UCSD-AML1 (cell line): ENCODE results near the gene ZNF407.

Source experiments
- DNase-seq: peaks from one replicate; lab custom pipeline; 2025; ENCODE audit not compliant: unreplicated experiment; lab: John Stamatoyannopoulos, UW

The ZNF407 gene

GRCh38 chr18:74916773-74917393 lies 319.2 kb downstream of the ZNF407 start:
- no peak for DNase-seq

GRCh38 chr18:74918276-74918790 lies 320.7 kb downstream of the ZNF407 start:
- no peak for DNase-seq

GRCh38 chr18:74921057-74921820 lies 323.6 kb downstream of the ZNF407 start:
- no peak for DNase-seq

- DNase-seq, result no peak
Measured at GRCh38 chr18:74926051-74926450, 328.4 kb downstream of the ZNF407 start.

- no peak for DNase-seq
Measured at GRCh38 chr18:74928194-74928968, 330.7 kb downstream of the ZNF407 start.

- no peak for DNase-seq
Measured at GRCh38 chr18:74929110-74929509, 331.4 kb downstream of the ZNF407 start.

- no peak for DNase-seq
Measured at GRCh38 chr18:74930616-74931015, 332.9 kb downstream of the ZNF407 start.

- DNase-seq, result no peak
Measured at GRCh38 chr18:74933930-74934329, 336.3 kb downstream of the ZNF407 start.

- DNase-seq, result no peak
Measured at GRCh38 chr18:74935434-74935833, 337.8 kb downstream of the ZNF407 start.

GRCh38 chr18:74936343-74936742 lies 338.7 kb downstream of the ZNF407 start:
- no peak for DNase-seq

- DNase-seq, result no peak
Measured at GRCh38 chr18:74937291-74937690, 339.6 kb downstream of the ZNF407 start.

GRCh38 chr18:74940856-74941255 lies 343.2 kb downstream of the ZNF407 start:
- DNase-seq, result no peak

- no peak for DNase-seq
Measured at GRCh38 chr18:74942319-74942910, 344.7 kb downstream of the ZNF407 start.

GRCh38 chr18:74944676-74945075 lies 347.0 kb downstream of the ZNF407 start:
- no peak for DNase-seq

- DNase-seq, result no peak
Measured at GRCh38 chr18:74945774-74946545, 348.3 kb downstream of the ZNF407 start.

- DNase-seq, result no peak
Measured at GRCh38 chr18:74946646-74947375, 349.1 kb downstream of the ZNF407 start.

- no peak for DNase-seq
Measured at GRCh38 chr18:74947417-74947816, 349.7 kb downstream of the ZNF407 start.

GRCh38 chr18:74947875-74948274 lies 350.2 kb downstream of the ZNF407 start:
- DNase-seq, result no peak

- no peak for DNase-seq
Measured at GRCh38 chr18:74949611-74950010, 351.9 kb downstream of the ZNF407 start.

GRCh38 chr18:74950479-74950878 lies 352.8 kb downstream of the ZNF407 start:
- DNase-seq, result no peak
